Osteocyte (in vitro differentiated cells): ENCODE data around the gene BHLHE23. TPM values are rescaled to one million over a fixed set of nuclear protein-coding genes. Genes with fewer than 3 reads are reported as not detected.

Source experiments
- DNase-seq: peaks from one replicate; pipeline ENCODE4 v3.0.0; 2021; ENCODE audit warnings: mixed read lengths; ENCODE audit not compliant: unreplicated experiment; ENCODE audit errors: extremely low spot score
- H3K27ac Mint-ChIP-seq: one replicate; pipeline ENCODE4 v1.8.0; 2021; ENCODE audit warnings: mild to moderate bottlenecking, mixed read lengths; ENCODE audit not compliant: unreplicated experiment
- H3K27me3 Mint-ChIP-seq: one replicate; pipeline ENCODE4 v1.8.0; 2021; ENCODE audit warnings: mixed read lengths; ENCODE audit not compliant: unreplicated experiment
- H3K36me3 Mint-ChIP-seq: one replicate; pipeline ENCODE4 v1.8.0; 2021; ENCODE audit warnings: mixed read lengths; ENCODE audit not compliant: unreplicated experiment
- H3K4me1 Mint-ChIP-seq: one replicate; pipeline ENCODE4 v1.8.0; 2021; ENCODE audit warnings: mixed read lengths; ENCODE audit not compliant: unreplicated experiment
- H3K4me3 Mint-ChIP-seq: one replicate; pipeline ENCODE4 v1.8.0; 2021; ENCODE audit warnings: mild to moderate bottlenecking, moderate library complexity, mixed read lengths; ENCODE audit not compliant: unreplicated experiment
- H3K9me3 Mint-ChIP-seq: one replicate; pipeline ENCODE4 v1.8.0; 2021; ENCODE audit warnings: mixed read lengths; ENCODE audit not compliant: unreplicated experiment
- CTCF ChIP-seq: fragments of 200-600 bp; sonication (generic); IDR thresholded peaks from 2 replicates; pipeline ENCODE4 v1.5.0; 2021; ENCODE audit warnings: antibody characterized with exemption, mild to moderate bottlenecking, moderate library complexity
- total RNA-seq: library from RNA; stranded (reverse); gene quantifications from 2 replicates; pipeline ENCODE4 v1.2.1, GENCODE V29; 2021

Gene BHLHE23
- total RNA-seq, 1 donor from 2014 or later, result not detected

- TF ChIP-seq CTCF, result no peak
- Mint-ChIP-seq H3K9me3 (no peaks in the 10 kb centered on the region), H3K4me3 (no peak overlapping the region), H3K4me1 (peaks cover 8% of the 10 kb centered on the region), H3K36me3 (no peaks in the 10 kb centered on the region), H3K27ac (no peak overlapping the region), H3K27me3 (peaks cover 39% of the 10 kb centered on the region)
- no peak for DNase-seq
Observed at GRCh38 chr20:63004607-63005364, 2.0 kb downstream of the BHLHE23 start.

GRCh38 chr20:63003546-63003945 lies 3.2 kb downstream of the BHLHE23 start:
- no peak for DNase-seq
- peaks cover 47% of the 10 kb centered on the region for H3K27me3 Mint-ChIP-seq
- H3K9me3 Mint-ChIP-seq, result no peaks in the 10 kb centered on the region
- peaks cover 1% of the 10 kb centered on the region for H3K4me1 Mint-ChIP-seq
- H3K27ac Mint-ChIP-seq, result no peak overlapping the region
- no peak for TF ChIP-seq CTCF
- no peak overlapping the region for H3K4me3 Mint-ChIP-seq
- no peaks in the 10 kb centered on the region for H3K36me3 Mint-ChIP-seq

- DNase-seq, result no peak
- no peaks in the 10 kb centered on the region for H3K36me3 Mint-ChIP-seq
- no peaks in the 10 kb centered on the region for H3K9me3 Mint-ChIP-seq
- H3K27ac Mint-ChIP-seq, result no peak overlapping the region
- no peak for TF ChIP-seq CTCF
- H3K4me3 Mint-ChIP-seq, result no peak overlapping the region
- H3K4me1 Mint-ChIP-seq, result no peaks in the 10 kb centered on the region
- H3K27me3 Mint-ChIP-seq, result peaks cover 49% of the 10 kb centered on the region
Observed at GRCh38 chr20:63002511-63002910, 4.3 kb downstream of the BHLHE23 start.

- Mint-ChIP-seq H3K4me1 (no peaks in the 10 kb centered on the region), H3K9me3 (no peaks in the 10 kb centered on the region), H3K27me3 (peaks cover 52% of the 10 kb centered on the region), H3K4me3 (no peak overlapping the region), H3K27ac (no peak overlapping the region), H3K36me3 (no peaks in the 10 kb centered on the region)
- no peak for DNase-seq
- TF ChIP-seq CTCF, result no peak
Observed at GRCh38 chr20:63000958-63001357, 5.8 kb downstream of the BHLHE23 start.

GRCh38 chr20:63000036-63000435 lies 6.7 kb downstream of the BHLHE23 start:
- DNase-seq, result no peak
- Mint-ChIP-seq H3K9me3 (no peaks in the 10 kb centered on the region), H3K4me3 (no peak overlapping the region), H3K27me3 (peaks cover 54% of the 10 kb centered on the region), H3K36me3 (no peaks in the 10 kb centered on the region), H3K4me1 (no peaks in the 10 kb centered on the region), H3K27ac (no peak overlapping the region)
- no peak for TF ChIP-seq CTCF
